ENCODE measurements around the gene COL15A1. TPM values are rescaled to one million over a fixed set of nuclear protein-coding genes. Genes with fewer than 3 reads are reported as not detected.

The COL15A1 gene
- total and polyA plus RNA-seq, 2 of the 13 experiments (the other 11 are each of a cell fraction or from before 2014, with no cell fraction given) = not detected

DNA sequence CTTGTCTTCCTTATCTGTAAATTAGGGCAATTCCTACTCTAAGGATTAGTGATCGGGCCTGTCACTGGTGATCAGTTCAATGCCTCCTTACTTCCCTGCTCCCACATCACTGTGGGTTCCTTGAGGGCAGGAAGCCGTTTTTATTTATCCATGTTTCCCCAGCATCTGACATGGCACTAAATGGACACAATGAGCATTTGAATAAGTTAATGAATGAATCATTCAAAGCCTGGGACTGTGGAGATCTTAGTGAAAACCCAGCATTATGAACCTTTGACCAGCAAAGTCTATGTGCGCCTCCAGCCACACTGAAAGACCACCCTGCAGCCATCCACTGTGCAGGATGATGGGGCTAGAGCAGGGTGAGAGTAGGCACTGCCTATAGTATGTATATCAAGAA, 11.6 kb downstream of the COL15A1 start:
- WGBS (ENCODE audit: low lambda C conversion rate) = 15% methylated on average over 3 of the region's 3 CpGs
- H3K27ac ChIP-seq (ENCODE audit: extremely low read length, insufficient read depth, low read length) = no peak overlapping the region
- intact Hi-C loops (cut with micrococcal nuclease; ENCODE audit: unreplicated experiment) = no loop called here
- TF ChIP-seq PITX1 (CRISPR knock-in tag; IDR thresholded peaks at IDR 0.05) (no peak), ZNF670 (CRISPR knock-in tag; IDR thresholded peaks at IDR 0.05; ENCODE audit: borderline replicate concordance) (no peak), KAT2B (IDR thresholded peaks at IDR 0.05; ENCODE audit: borderline replicate concordance, low read depth, low read length) (no peak), FOXO1 (CRISPR knock-in tag; IDR thresholded peaks at IDR 0.05) (no peak), ZNF569 (CRISPR knock-in tag; IDR thresholded peaks at IDR 0.05; ENCODE audit: borderline replicate concordance) (no peak), TMF1 (CRISPR knock-in tag; IDR thresholded peaks at IDR 0.05; ENCODE audit: low read depth) (no peak)
- TF ChIP-seq, protein P1, sequence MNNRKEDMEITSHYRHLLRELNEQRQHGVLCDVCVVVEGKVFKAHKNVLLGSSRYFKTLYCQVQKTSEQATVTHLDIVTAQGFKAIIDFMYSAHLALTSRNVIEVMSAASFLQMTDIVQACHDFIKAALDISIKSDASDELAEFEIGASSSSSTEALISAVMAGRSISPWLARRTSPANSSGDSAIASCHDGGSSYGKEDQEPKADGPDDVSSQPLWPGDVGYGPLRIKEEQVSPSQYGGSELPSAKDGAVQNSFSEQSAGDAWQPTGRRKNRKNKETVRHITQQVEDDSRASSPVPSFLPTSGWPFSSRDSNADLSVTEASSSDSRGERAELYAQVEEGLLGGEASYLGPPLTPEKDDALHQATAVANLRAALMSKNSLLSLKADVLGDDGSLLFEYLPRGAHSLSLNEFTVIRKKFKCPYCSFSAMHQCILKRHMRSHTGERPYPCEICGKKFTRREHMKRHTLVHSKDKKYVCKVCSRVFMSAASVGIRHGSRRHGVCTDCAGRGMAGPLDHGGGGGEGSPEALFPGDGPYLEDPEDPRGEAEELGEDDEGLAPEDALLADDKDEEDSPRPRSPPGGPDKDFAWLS (CRISPR knock-in tag; IDR thresholded peaks at IDR 0.05; ENCODE audit: borderline replicate concordance) = no peak
- TF ChIP-seq, protein P2, sequence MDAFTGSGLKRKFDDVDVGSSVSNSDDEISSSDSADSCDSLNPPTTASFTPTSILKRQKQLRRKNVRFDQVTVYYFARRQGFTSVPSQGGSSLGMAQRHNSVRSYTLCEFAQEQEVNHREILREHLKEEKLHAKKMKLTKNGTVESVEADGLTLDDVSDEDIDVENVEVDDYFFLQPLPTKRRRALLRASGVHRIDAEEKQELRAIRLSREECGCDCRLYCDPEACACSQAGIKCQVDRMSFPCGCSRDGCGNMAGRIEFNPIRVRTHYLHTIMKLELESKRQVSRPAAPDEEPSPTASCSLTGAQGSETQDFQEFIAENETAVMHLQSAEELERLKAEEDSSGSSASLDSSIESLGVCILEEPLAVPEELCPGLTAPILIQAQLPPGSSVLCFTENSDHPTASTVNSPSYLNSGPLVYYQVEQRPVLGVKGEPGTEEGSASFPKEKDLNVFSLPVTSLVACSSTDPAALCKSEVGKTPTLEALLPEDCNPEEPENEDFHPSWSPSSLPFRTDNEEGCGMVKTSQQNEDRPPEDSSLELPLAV (CRISPR knock-in tag; conservative IDR thresholded peaks at IDR 0.05; ENCODE audit: low read depth) = no peak
- no peak overlapping the region for H3K9ac ChIP-seq (ENCODE audit: insufficient read depth, low read depth, low read length)
- H2AFZ ChIP-seq (ENCODE audit: low read length) = no peak overlapping the region
- no peaks in the 10 kb centered on the region for H3K4me1 ChIP-seq (ENCODE audit: insufficient read depth, low read length)
- no peak for ATAC-seq
- FAIRE-seq = no peak
- H3K79me2 ChIP-seq (ENCODE audit: insufficient read depth, low read length) = no peaks in the 10 kb centered on the region
- H3K9me3 ChIP-seq (ENCODE audit: low read length) = no peaks in the 10 kb centered on the region
- in situ Hi-C loops (cut with HindIII; ENCODE audit: extremely low pct_ligation_motif_present, low pct_unique_long_range_greater_than_20kb) = no loop called here
- H3K4me2 ChIP-seq (ENCODE audit: low read depth, low read length) = no peak overlapping the region
- ChIA-PET CTCF (ENCODE audit: low intra/inter-chr PET ratio, low total read pairs) (no interaction called here), POLR2A (no interaction called here)
- DNase-seq (ENCODE audit: low spot score) = no peak
- H3K36me3 ChIP-seq (replicated peaks in 1 of 2; ENCODE audit: control insufficient read depth in 1 of 2, insufficient read depth in 2 of 2, low read length in 2 of 2) = no peaks in the 10 kb centered on the region
- H3K4me3 ChIP-seq (replicated peaks in 1 of 3; ENCODE audit: insufficient read depth in 1 of 3, low read depth in 2 of 3, low read length in 3 of 3) = no peak overlapping the region
- H4K20me1 ChIP-seq (ENCODE audit: insufficient read depth, low read length) = no peaks in the 10 kb centered on the region
- no TSS peak for BruUV-seq (replicated peaks)
- peaks cover 0 to 4% of the 10 kb centered on the region in 2 experiments; a peak in 2 of 5 replicates for H3K27me3 ChIP-seq (ENCODE audit: control insufficient read depth in 1 of 2, insufficient read depth in 2 of 2, low read length in 2 of 2)
